Astrocyte (in vitro differentiated cells and primary cell): ENCODE results near the gene TRH.

Experiments
- CTCF ChIP-seq: IDR thresholded peaks from 2 replicates; pipeline ENCODE4 v1.5.1; 2011; ENCODE audit warnings: low read depth, mild to moderate bottlenecking, inconsistent platforms, low read length, moderate library complexity; ENCODE audit not compliant: insufficient read depth
- EZH2 ChIP-seq: IDR thresholded peaks from 2 replicates; pipeline ENCODE4 v1.6.1; 2012; ENCODE audit warnings: mild to moderate bottlenecking, low read length, inconsistent platforms; ENCODE audit not compliant: insufficient read depth

- TF ChIP-seq CTCF, result no peak
- TF ChIP-seq EZH2, result no peak
Measured at GRCh38 chr3:129961141-129961541, 13.4 kb upstream of the TRH start.
